Measurements from ENCODE around the gene MRPL50. TPM values are rescaled to one million over a fixed set of nuclear protein-coding genes. Genes with fewer than 3 reads are reported as not detected.
"Not testable (repeated sequence)": the region's sequence is repeated elsewhere in the genome, so short reads cannot be mapped to it uniquely, and the experiment has no call there.

Gene MRPL50
- polyA plus RNA-seq, 10 donors: 14.8 to 17.7 (median 16.3) TPM

- DNase-seq: no peak
Measured at GRCh38 chr9:101419863-101420262, 21.4 kb upstream of the MRPL50 start.

GRCh38 chr9:101418518-101419430 lies 20.4 kb upstream of the MRPL50 start:
- DNase-seq: peak in 1 of 3 donors; percentile 12

GRCh38 chr9:101417977-101418376 lies 19.6 kb upstream of the MRPL50 start:
- no peak for DNase-seq

GRCh38 chr9:101417389-101417788 lies 19.0 kb upstream of the MRPL50 start:
- no peak for DNase-seq

GRCh38 chr9:101415578-101415977 lies 17.2 kb upstream of the MRPL50 start:
- DNase-seq: no peak

GRCh38 chr9:101414839-101415238 lies 16.4 kb upstream of the MRPL50 start:
- DNase-seq: no peak

- no peak for DNase-seq
Measured at GRCh38 chr9:101409079-101409477, 10.7 kb upstream of the MRPL50 start.

- no peak for DNase-seq
Measured at GRCh38 chr9:101408374-101409078, 10.1 kb upstream of the MRPL50 start.

- no peak for DNase-seq
Measured at GRCh38 chr9:101403516-101404285, 5.3 kb upstream of the MRPL50 start.

- DNase-seq: peak in 2 of 3 donors; percentile 7 to 42
Measured at GRCh38 chr9:101400120-101400519, 1.7 kb upstream of the MRPL50 start.

- DNase-seq: no peak
Measured at GRCh38 chr9:101399643-101399970, 1.2 kb upstream of the MRPL50 start.

- DNase-seq: peak in 1 of 3 donors; percentile 14
Measured at GRCh38 chr9:101398930-101399642, 668 bp upstream of the MRPL50 start.

- peak in 1 of 3 donors; percentile 14 for DNase-seq
Measured at GRCh38 chr9:101397746-101398067, 711 bp downstream of the MRPL50 start.

- DNase-seq: no peak
Measured at GRCh38 chr9:101394687-101395086, 3.7 kb downstream of the MRPL50 start.

GRCh38 chr9:101393135-101393534 lies 5.3 kb downstream of the MRPL50 start:
- no peak for DNase-seq

GRCh38 chr9:101388507-101388993 lies 9.9 kb downstream of the MRPL50 start:
- DNase-seq: no peak

- peak in 2 of 3 donors; percentile 15 to 34 for DNase-seq
Measured at GRCh38 chr9:101387871-101388506, 10.4 kb downstream of the MRPL50 start.

GRCh38 chr9:101384873-101385536 lies 13.4 kb downstream of the MRPL50 start, which contains the start of gene BAAT:
BAAT (minus strand) TSS chr9:101385006; CDS start chr9:101371404, 13,602 bp downstream.
- DNase-seq: not testable (repeated sequence)

- DNase-seq: no peak
Measured at GRCh38 chr9:101383361-101383760, 15.1 kb downstream of the MRPL50 start.

GRCh38 chr9:101381833-101382342 lies 16.5 kb downstream of the MRPL50 start:
- DNase-seq: no peak

Measured in muscle of back (tissue), 11 donors.